ENCODE results near the gene CYFIP1. TPM values are rescaled to one million over a fixed set of nuclear protein-coding genes. Genes with fewer than 3 reads are reported as not detected.

The CYFIP1 gene
- total RNA-seq, 1 experiment from 2014 or later: 79.2 TPM

- no peak overlapping the region for H3K4me3 Mint-ChIP-seq
- CTCF ChIA-PET: no interaction called here
- peak overlapping the region; percentile 45; the same call in 1 of the 2 replicates for H3K27ac Mint-ChIP-seq
- H3K9me3 Mint-ChIP-seq: no peaks in the 10 kb centered on the region
- peaks cover 3% of the 10 kb centered on the region; the same call in 1 of the 2 replicates for H3K4me1 Mint-ChIP-seq
- H3K36me3 Mint-ChIP-seq: peaks cover 37% of the 10 kb centered on the region
- no peak for TF ChIP-seq FOXP1 (CRISPR knock-in tag; IDR thresholded peaks at IDR 0.05; ENCODE audit: borderline replicate concordance)
- no peak for TF ChIP-seq HMGXB4 (CRISPR knock-in tag; IDR thresholded peaks at IDR 0.05)
- TF ChIP-seq, protein P1, sequence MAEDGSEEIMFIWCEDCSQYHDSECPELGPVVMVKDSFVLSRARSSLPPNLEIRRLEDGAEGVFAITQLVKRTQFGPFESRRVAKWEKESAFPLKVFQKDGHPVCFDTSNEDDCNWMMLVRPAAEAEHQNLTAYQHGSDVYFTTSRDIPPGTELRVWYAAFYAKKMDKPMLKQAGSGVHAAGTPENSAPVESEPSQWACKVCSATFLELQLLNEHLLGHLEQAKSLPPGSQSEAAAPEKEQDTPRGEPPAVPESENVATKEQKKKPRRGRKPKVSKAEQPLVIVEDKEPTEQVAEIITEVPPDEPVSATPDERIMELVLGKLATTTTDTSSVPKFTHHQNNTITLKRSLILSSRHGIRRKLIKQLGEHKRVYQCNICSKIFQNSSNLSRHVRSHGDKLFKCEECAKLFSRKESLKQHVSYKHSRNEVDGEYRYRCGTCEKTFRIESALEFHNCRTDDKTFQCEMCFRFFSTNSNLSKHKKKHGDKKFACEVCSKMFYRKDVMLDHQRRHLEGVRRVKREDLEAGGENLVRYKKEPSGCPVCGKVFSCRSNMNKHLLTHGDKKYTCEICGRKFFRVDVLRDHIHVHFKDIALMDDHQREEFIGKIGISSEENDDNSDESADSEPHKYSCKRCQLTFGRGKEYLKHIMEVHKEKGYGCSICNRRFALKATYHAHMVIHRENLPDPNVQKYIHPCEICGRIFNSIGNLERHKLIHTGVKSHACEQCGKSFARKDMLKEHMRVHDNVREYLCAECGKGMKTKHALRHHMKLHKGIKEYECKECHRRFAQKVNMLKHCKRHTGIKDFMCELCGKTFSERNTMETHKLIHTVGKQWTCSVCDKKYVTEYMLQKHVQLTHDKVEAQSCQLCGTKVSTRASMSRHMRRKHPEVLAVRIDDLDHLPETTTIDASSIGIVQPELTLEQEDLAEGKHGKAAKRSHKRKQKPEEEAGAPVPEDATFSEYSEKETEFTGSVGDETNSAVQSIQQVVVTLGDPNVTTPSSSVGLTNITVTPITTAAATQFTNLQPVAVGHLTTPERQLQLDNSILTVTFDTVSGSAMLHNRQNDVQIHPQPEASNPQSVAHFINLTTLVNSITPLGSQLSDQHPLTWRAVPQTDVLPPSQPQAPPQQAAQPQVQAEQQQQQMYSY (CRISPR knock-in tag; IDR thresholded peaks at IDR 0.05): no peak
- TF ChIP-seq, protein P2, sequence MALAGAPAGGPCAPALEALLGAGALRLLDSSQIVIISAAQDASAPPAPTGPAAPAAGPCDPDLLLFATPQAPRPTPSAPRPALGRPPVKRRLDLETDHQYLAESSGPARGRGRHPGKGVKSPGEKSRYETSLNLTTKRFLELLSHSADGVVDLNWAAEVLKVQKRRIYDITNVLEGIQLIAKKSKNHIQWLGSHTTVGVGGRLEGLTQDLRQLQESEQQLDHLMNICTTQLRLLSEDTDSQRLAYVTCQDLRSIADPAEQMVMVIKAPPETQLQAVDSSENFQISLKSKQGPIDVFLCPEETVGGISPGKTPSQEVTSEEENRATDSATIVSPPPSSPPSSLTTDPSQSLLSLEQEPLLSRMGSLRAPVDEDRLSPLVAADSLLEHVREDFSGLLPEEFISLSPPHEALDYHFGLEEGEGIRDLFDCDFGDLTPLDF (CRISPR knock-in tag; IDR thresholded peaks at IDR 0.05): no peak
- TF ChIP-seq, protein P3, sequence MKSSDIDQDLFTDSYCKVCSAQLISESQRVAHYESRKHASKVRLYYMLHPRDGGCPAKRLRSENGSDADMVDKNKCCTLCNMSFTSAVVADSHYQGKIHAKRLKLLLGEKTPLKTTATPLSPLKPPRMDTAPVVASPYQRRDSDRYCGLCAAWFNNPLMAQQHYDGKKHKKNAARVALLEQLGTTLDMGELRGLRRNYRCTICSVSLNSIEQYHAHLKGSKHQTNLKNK (CRISPR knock-in tag; IDR thresholded peaks at IDR 0.05): no peak
- no peak for TF ChIP-seq ZNF396 (CRISPR knock-in tag; IDR thresholded peaks at IDR 0.05; ENCODE audit: borderline replicate concordance)
- TF ChIP-seq NFYB (CRISPR knock-in tag; conservative IDR thresholded peaks at IDR 0.05; ENCODE audit: low read depth): no peak
- no peak for TF ChIP-seq ZNF671 (CRISPR knock-in tag; IDR thresholded peaks at IDR 0.05)
- TF ChIP-seq, protein P4, sequence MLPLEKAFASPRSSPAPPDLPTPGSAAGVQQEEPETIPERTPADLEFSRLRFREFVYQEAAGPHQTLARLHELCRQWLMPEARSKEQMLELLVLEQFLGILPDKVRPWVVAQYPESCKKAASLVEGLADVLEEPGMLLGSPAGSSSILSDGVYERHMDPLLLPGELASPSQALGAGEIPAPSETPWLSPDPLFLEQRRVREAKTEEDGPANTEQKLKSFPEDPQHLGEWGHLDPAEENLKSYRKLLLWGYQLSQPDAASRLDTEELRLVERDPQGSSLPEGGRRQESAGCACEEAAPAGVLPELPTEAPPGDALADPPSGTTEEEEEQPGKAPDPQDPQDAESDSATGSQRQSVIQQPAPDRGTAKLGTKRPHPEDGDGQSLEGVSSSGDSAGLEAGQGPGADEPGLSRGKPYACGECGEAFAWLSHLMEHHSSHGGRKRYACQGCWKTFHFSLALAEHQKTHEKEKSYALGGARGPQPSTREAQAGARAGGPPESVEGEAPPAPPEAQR (CRISPR knock-in tag; IDR thresholded peaks at IDR 0.05): no peak
- POLR2A ChIA-PET: interaction anchor here (0.6 kb wide), 1 partner anchor 21 kb away, joined by 8 read pairs; no protein-coding TSS in a partner anchor
- DNase-seq (ENCODE audit: low spot score) (no peak), ATAC-seq (no peak)
- H3K27me3 Mint-ChIP-seq (ENCODE audit: low read depth): no peaks in the 10 kb centered on the region
Observed at GRCh38 chr15:22917556-22917955, 62.6 kb downstream of the CYFIP1 start.

GRCh38 chr15:22916606-22917350 is 63.4 kb downstream of the CYFIP1 start:
- H3K36me3 Mint-ChIP-seq: peaks cover 41% of the 10 kb centered on the region
- DNase-seq (ENCODE audit: low spot score): no peak
- ATAC-seq: no peak
- H3K4me1 Mint-ChIP-seq: peaks cover 3% of the 10 kb centered on the region; the same call in 1 of the 2 replicates
- POLR2A ChIA-PET: no interaction called here
- peak overlapping the region; percentile 45; the same call in 1 of the 2 replicates for H3K27ac Mint-ChIP-seq
- H3K27me3 Mint-ChIP-seq (ENCODE audit: low read depth): no peaks in the 10 kb centered on the region
- CTCF ChIA-PET: no interaction called here
- TF ChIP-seq CREM (CRISPR knock-in tag; IDR thresholded peaks at IDR 0.05) (no peak), IRF2 (CRISPR knock-in tag; IDR thresholded peaks at IDR 0.05; ENCODE audit: borderline replicate concordance, low read depth) (no peak), HMGA2 (CRISPR knock-in tag; IDR thresholded peaks at IDR 0.05) (no peak), PRRX2 (CRISPR knock-in tag; IDR thresholded peaks at IDR 0.05) (no peak)
- H3K9me3 Mint-ChIP-seq: no peaks in the 10 kb centered on the region
- H3K4me3 Mint-ChIP-seq: no peak overlapping the region

Measured in WTC11 (cell line).